ENCODE results near the gene TSPAN8.

- TF ChIP-seq POLR2A (IDR thresholded peaks at IDR 0.05): no peak
- TF ChIP-seq CTCF (IDR thresholded peaks at IDR 0.05): no peak
Observed at GRCh38 chr12:71124835-71125460, 32.9 kb downstream of the TSPAN8 start.
